HUES48 (cell line): Measurements from ENCODE around the gene SDHD.

Experiments used
- H3K27ac ChIP-seq: one replicate; pipeline ENCODE4 v1.7.0; 2013; ENCODE audit warnings: low read depth, low read length, inconsistent platforms
- H3K27me3 ChIP-seq: 2 replicates; pipeline ENCODE4 v1.6.1; 2013; ENCODE audit warnings: mild to moderate bottlenecking, low read length; ENCODE audit not compliant: control insufficient read depth, insufficient read depth
- H3K36me3 ChIP-seq: 2 replicates; pipeline ENCODE4 v1.6.1; 2013; ENCODE audit warnings: low read length; ENCODE audit not compliant: control insufficient read depth, insufficient read depth
- H3K4me1 ChIP-seq: 2 replicates; pipeline ENCODE4 v1.6.1; 2013; ENCODE audit warnings: mild to moderate bottlenecking, low read length; ENCODE audit not compliant: control insufficient read depth, insufficient read depth
- H3K4me3 ChIP-seq: 2 replicates; pipeline ENCODE4 v1.5.1; 2013; ENCODE audit warnings: mild to moderate bottlenecking, low read depth, low read length
- H3K9ac ChIP-seq: 2 replicates; pipeline ENCODE4 v1.6.1; 2013; ENCODE audit warnings: mild to moderate bottlenecking, low read depth, low read length, moderate library complexity
- H3K9me3 ChIP-seq: 2 replicates; pipeline ENCODE4 v1.6.1; 2013; ENCODE audit warnings: low read length; ENCODE audit not compliant: control insufficient read depth, insufficient read depth

Gene SDHD

GRCh38 chr11:112103446-112103845 lies 16.8 kb downstream of the SDHD start:
- no peaks in the 10 kb centered on the region for H3K36me3 ChIP-seq
- no peaks in the 10 kb centered on the region for H3K4me1 ChIP-seq
- H3K27ac ChIP-seq = no peak overlapping the region
- H3K9ac ChIP-seq = no peak overlapping the region
- H3K27me3 ChIP-seq = no peaks in the 10 kb centered on the region
- H3K9me3 ChIP-seq = no peaks in the 10 kb centered on the region
- no peak overlapping the region for H3K4me3 ChIP-seq

- no peaks in the 10 kb centered on the region for H3K36me3 ChIP-seq
- H3K27ac ChIP-seq = no peak overlapping the region
- H3K9me3 ChIP-seq = no peaks in the 10 kb centered on the region
Observed at GRCh38 chr11:112106070-112106469, 19.4 kb downstream of the SDHD start.

DNA sequence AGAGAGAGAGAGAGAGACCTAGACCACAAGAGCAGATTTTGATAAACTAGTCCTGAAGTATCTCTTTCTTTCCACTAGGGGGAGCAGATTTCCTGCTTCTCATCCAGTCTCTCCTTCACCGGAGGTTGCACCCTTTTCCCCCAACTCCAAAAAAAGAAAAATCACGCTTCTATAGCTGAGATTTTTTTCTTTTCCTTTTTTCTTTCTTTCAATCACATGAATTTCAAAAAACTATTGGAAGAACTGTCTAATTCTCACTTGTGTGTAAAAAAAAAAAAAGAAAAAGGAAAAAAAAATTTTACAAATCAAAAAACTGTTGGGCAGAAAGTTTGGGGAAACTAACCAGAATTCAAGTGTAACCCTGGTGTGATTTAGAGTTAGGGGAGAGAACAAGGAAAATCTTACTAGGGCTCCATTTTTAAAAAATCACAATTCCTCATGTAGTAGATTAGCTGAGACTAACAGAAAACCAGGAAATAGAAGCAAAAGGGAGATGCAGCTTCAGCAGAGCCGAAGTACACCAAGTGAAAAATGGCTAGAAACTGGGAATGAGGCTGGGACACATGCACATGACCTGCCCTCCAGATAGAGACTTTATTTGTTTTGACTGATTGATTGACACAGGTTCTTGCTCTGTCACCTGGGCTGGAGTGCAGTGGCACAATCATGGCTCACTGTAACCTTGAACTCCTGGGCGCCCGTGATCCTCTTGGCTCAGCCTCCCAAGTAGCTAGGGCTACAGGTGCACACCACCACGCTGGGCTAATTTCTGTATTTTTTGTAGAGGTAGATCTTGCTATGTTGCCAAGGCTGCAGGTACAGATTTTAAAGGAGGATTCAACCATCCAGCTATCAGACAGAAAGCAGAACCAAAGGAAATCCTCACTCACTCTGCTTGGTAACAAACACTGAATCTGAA lies 27.1 kb downstream of the SDHD start:
- Histone ChIP-seq H3K27ac (no peak overlapping the region), H3K4me3 (no peak overlapping the region), H3K27me3 (no peaks in the 10 kb centered on the region), H3K4me1 (no peaks in the 10 kb centered on the region), H3K9ac (no peak overlapping the region), H3K36me3 (no peaks in the 10 kb centered on the region), H3K9me3 (no peaks in the 10 kb centered on the region)

More at GRCh38 chr11:112106070-112106469, 19.4 kb downstream of the SDHD start:
- no peak overlapping the region for H3K9ac ChIP-seq
- no peak overlapping the region for H3K4me3 ChIP-seq
- no peaks in the 10 kb centered on the region for H3K27me3 ChIP-seq
- H3K4me1 ChIP-seq = no peaks in the 10 kb centered on the region

GRCh38 chr11:112114460-112114859 lies 27.8 kb downstream of the SDHD start:
- no peak overlapping the region for H3K9ac ChIP-seq
- H3K27me3 ChIP-seq = no peaks in the 10 kb centered on the region
- H3K27ac ChIP-seq = no peak overlapping the region
- no peaks in the 10 kb centered on the region for H3K36me3 ChIP-seq
- H3K9me3 ChIP-seq = no peaks in the 10 kb centered on the region
- no peaks in the 10 kb centered on the region for H3K4me1 ChIP-seq
- no peak overlapping the region for H3K4me3 ChIP-seq

- no peaks in the 10 kb centered on the region for H3K4me1 ChIP-seq
- H3K27me3 ChIP-seq = no peaks in the 10 kb centered on the region
- H3K4me3 ChIP-seq = no peak overlapping the region
- H3K9me3 ChIP-seq = no peaks in the 10 kb centered on the region
- H3K27ac ChIP-seq = no peak overlapping the region
- no peaks in the 10 kb centered on the region for H3K36me3 ChIP-seq
- H3K9ac ChIP-seq = no peak overlapping the region
Observed at GRCh38 chr11:112115386-112115785, 28.7 kb downstream of the SDHD start.

DNA sequence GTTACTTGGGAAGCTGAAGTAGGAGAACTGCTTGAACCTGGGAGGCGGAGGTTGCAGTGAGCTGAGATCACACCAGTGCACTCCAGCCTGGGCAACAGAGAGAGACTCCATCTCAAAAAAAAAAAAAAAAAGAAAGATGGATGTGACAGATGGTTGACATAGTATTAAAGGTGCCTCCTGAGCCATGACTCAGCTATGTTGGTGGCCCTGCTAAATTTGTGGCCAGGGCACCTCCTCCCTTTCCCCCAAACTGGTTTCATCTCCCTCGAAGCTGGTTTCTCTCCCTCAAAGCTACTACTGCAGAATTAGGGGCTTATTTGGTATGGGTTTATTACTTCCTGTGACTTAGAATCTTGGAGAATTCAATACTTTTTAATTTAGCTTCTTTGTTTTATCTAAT lies 31.5 kb downstream of the SDHD start:
- H3K9ac ChIP-seq = no peak overlapping the region
- H3K4me1 ChIP-seq = no peaks in the 10 kb centered on the region
- no peaks in the 10 kb centered on the region for H3K36me3 ChIP-seq
- H3K27ac ChIP-seq = no peak overlapping the region
- H3K4me3 ChIP-seq = no peak overlapping the region
- no peaks in the 10 kb centered on the region for H3K9me3 ChIP-seq
- no peaks in the 10 kb centered on the region for H3K27me3 ChIP-seq

DNA sequence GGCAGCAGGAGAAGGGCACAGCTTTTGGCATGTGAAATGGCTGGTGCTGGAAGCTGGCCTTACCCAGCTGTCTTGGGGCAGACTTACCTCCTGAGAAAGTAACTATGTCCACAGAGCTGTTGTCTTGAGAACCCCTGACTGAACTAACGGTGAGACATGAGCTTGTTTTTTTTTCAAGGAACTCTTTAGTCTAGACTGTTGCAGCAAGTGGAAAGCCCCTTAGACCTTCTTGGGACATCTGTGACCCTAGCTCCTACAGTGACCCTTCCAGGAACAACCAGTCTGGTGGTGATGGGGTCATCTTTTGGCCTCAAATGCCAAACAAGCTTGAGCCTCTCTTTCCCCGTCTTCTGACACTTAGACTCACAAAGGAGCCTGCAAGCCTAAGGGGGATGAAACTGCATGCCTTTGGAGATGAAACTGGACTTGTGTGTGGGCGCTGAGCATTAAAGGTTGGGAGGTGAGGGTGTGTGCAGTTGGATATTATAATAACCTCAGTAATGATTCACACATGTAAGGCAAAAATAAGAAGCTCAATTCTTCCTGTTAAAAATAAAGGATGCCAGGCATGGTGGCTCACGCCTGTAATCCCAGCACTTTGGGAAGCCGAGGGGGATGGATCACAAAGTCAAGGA lies 35.4 kb downstream of the SDHD start:
- H3K9me3 ChIP-seq = no peaks in the 10 kb centered on the region
- no peak overlapping the region for H3K27ac ChIP-seq
- no peak overlapping the region for H3K9ac ChIP-seq
- H3K27me3 ChIP-seq = no peaks in the 10 kb centered on the region
- no peaks in the 10 kb centered on the region for H3K36me3 ChIP-seq
- no peaks in the 10 kb centered on the region for H3K4me1 ChIP-seq
- H3K4me3 ChIP-seq = no peak overlapping the region

- Histone ChIP-seq H3K27me3 (no peaks in the 10 kb centered on the region), H3K9me3 (no peaks in the 10 kb centered on the region), H3K27ac (no peak overlapping the region), H3K9ac (no peak overlapping the region), H3K4me3 (no peak overlapping the region), H3K4me1 (no peaks in the 10 kb centered on the region), H3K36me3 (no peaks in the 10 kb centered on the region)
Observed at GRCh38 chr11:112123129-112123528, 36.5 kb downstream of the SDHD start.

- no peaks in the 10 kb centered on the region for H3K27me3 ChIP-seq
- no peaks in the 10 kb centered on the region for H3K36me3 ChIP-seq
- no peak overlapping the region for H3K9ac ChIP-seq
- no peak overlapping the region for H3K4me3 ChIP-seq
- H3K9me3 ChIP-seq = no peaks in the 10 kb centered on the region
- H3K4me1 ChIP-seq = no peaks in the 10 kb centered on the region
- H3K27ac ChIP-seq = no peak overlapping the region
Observed at GRCh38 chr11:112127056-112127455, 40.4 kb downstream of the SDHD start.

DNA sequence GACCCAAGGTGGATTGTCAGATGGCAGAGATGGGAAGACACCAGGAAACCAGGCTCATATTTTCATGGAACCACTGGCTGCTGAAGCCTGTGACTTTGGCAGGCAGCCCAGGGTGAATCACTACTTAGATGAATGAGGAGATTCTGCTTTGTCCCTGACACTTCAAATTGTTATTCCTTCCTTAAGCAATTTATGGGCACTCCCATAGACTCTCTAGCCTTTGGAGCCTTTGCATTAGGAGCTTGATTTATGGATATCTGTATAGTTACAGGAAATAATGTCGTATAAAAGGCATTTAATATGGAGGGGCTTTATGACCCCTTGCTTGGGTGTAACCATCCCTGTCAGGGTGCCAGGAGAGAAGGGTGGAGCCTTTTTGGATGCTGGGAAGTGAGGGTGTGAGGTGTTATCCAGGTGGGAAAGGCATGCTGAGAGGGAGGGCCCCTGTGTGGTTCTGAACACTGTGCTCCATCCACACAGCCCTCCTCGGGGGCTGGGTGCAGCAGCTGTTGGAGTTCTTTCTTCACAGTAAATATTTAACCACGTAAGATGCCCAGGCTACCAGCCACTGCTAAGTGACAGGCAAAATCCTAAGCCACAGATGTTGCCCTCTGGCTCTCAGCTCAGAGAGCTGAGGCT lies 41.9 kb downstream of the SDHD start:
- Histone ChIP-seq H3K4me3 (no peak overlapping the region), H3K27me3 (no peaks in the 10 kb centered on the region), H3K27ac (no peak overlapping the region), H3K4me1 (no peaks in the 10 kb centered on the region), H3K9me3 (no peaks in the 10 kb centered on the region), H3K36me3 (no peaks in the 10 kb centered on the region), H3K9ac (no peak overlapping the region)

DNA sequence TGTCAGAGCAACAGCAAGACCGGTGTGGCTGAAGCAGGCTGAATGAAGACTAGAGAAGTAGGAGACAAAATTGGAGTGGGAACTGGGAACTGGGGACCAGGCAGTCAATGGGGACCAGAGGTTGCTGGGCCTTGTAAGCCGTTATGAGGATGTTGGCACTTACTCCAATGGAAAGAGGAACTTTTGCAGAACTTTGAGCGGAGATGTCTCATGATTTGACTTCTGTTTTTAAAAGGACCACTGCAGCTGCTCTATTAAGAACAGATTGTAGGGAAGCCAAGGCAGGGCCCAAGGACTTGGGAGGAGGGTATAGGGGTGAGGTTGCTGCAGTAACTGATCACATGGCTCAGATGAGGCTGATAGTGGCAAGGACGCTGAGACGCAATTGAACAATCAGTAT lies 43.0 kb downstream of the SDHD start:
- Histone ChIP-seq H3K4me3 (no peak overlapping the region), H3K27me3 (no peaks in the 10 kb centered on the region), H3K9me3 (no peaks in the 10 kb centered on the region), H3K36me3 (no peaks in the 10 kb centered on the region), H3K4me1 (no peaks in the 10 kb centered on the region), H3K27ac (no peak overlapping the region), H3K9ac (no peak overlapping the region)
